ENCODE data around the gene PRC1.
"Not testable (repeated sequence)": the region's sequence is repeated elsewhere in the genome, so short reads cannot be mapped to it uniquely, and the experiment has no call there.

The PRC1 gene

DNA sequence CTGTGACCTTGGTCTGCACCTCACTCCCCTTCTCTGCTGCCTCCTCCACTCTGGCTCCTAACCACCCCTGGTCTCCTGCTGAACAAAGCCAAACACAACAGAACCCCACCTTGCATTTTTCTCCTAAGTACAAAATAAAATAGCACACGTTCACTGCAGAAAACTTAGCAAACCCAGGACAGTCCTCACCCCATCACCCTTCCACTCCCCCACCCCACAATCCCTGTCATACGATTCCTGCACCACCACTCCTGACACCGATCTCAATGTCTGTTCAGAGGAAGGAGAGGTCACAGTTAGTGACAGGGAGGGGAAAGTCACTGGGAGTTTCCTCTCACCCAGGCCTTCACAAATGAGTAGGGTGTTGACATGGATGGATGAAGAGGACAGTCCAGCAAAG is 23.8 kb upstream of the PRC1 start:
- Histone ChIP-seq H3K4me3 (ENCODE audit: low read depth, low read length) (no peak overlapping the region), H3K9ac (ENCODE audit: low read depth, low read length) (no peak overlapping the region), H3K27me3 (ENCODE audit: control insufficient read depth, insufficient read depth, low read length) (no peaks in the 10 kb centered on the region), H3K36me3 (ENCODE audit: control insufficient read depth, insufficient read depth, low read length) (no peaks in the 10 kb centered on the region), H3K4me1 (ENCODE audit: control insufficient read depth, insufficient read depth, low read length) (peaks cover 4% of the 10 kb centered on the region), H3K9me3 (ENCODE audit: control insufficient read depth, insufficient read depth, low read length) (no peaks in the 10 kb centered on the region)

- Histone ChIP-seq H3K36me3 (ENCODE audit: control insufficient read depth, insufficient read depth, low read length) (no peaks in the 10 kb centered on the region), H3K9ac (ENCODE audit: low read depth, low read length) (no peak overlapping the region), H3K9me3 (ENCODE audit: control insufficient read depth, insufficient read depth, low read length) (no peaks in the 10 kb centered on the region), H3K27me3 (ENCODE audit: control insufficient read depth, insufficient read depth, low read length) (no peaks in the 10 kb centered on the region), H3K4me1 (ENCODE audit: control insufficient read depth, insufficient read depth, low read length) (peaks cover 4% of the 10 kb centered on the region), H3K4me3 (ENCODE audit: low read depth, low read length) (no peak overlapping the region)
Measured at GRCh38 chr15:91017716-91018115, 23.4 kb upstream of the PRC1 start.

DNA sequence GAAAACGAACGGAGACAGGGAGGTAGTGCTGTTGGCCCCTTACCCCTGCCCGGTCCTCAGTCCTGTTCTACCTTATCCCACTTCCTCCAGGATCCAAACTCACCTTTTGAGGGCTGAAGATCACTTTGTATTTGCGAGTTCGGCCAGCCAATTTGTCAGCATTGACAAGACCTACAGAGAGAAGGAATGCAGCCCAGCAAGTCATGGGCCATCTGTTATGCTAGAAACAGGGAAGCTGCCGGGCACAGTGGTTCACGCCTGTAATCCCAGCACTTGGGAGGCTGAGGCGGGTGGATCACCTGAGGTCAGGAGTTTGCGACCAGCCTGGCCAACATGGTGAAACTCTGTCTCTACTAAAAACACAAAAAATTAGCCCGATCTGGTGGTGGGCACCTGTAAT is 19.4 kb upstream of the PRC1 start:
- not testable (repeated sequence) for H3K9ac ChIP-seq (ENCODE audit: low read depth, low read length); H3K36me3 ChIP-seq (ENCODE audit: control insufficient read depth, insufficient read depth, low read length); H3K9me3 ChIP-seq (ENCODE audit: control insufficient read depth, insufficient read depth, low read length); H3K4me1 ChIP-seq (ENCODE audit: control insufficient read depth, insufficient read depth, low read length); H3K4me3 ChIP-seq (ENCODE audit: low read depth, low read length); H3K27me3 ChIP-seq (ENCODE audit: control insufficient read depth, insufficient read depth, low read length)

- H3K4me3 ChIP-seq (ENCODE audit: low read depth, low read length) = no peak overlapping the region
- no peak overlapping the region for H3K9ac ChIP-seq (ENCODE audit: low read depth, low read length)
- H3K4me1 ChIP-seq (ENCODE audit: control insufficient read depth, insufficient read depth, low read length) = no peaks in the 10 kb centered on the region
- H3K9me3 ChIP-seq (ENCODE audit: control insufficient read depth, insufficient read depth, low read length) = no peaks in the 10 kb centered on the region
- peaks cover 30% of the 10 kb centered on the region for H3K36me3 ChIP-seq (ENCODE audit: control insufficient read depth, insufficient read depth, low read length)
- no peaks in the 10 kb centered on the region for H3K27me3 ChIP-seq (ENCODE audit: control insufficient read depth, insufficient read depth, low read length)
Measured at GRCh38 chr15:91007266-91007665, 12.9 kb upstream of the PRC1 start.

GRCh38 chr15:91001209-91001608 is 6.9 kb upstream of the PRC1 start:
- no peak overlapping the region for H3K4me3 ChIP-seq (ENCODE audit: low read depth, low read length)
- no peak overlapping the region for H3K9ac ChIP-seq (ENCODE audit: low read depth, low read length)
- no peaks in the 10 kb centered on the region for H3K9me3 ChIP-seq (ENCODE audit: control insufficient read depth, insufficient read depth, low read length)
- H3K4me1 ChIP-seq (ENCODE audit: control insufficient read depth, insufficient read depth, low read length) = no peaks in the 10 kb centered on the region
- peaks cover 30% of the 10 kb centered on the region for H3K36me3 ChIP-seq (ENCODE audit: control insufficient read depth, insufficient read depth, low read length)
- no peaks in the 10 kb centered on the region for H3K27me3 ChIP-seq (ENCODE audit: control insufficient read depth, insufficient read depth, low read length)

DNA sequence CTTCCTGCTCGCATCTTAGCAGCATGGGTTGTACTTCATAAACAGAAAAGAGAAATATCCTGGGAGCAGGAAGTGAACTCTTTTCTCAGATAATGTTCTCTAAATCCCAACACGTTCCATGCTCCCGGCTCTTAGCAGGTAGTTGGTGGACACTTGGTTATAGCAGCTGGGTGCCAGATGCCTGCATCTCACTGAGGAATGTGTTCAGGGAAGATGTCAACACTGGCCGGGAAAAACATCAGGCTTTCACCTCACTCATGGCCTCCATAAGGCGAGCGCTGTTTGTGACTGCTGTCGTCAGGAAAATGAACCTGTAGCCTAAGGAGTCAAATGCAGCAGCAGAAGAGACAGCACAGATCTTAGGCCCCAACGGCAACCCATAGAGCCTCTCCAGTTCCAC is 4.4 kb upstream of the PRC1 start:
- no peaks in the 10 kb centered on the region for H3K4me1 ChIP-seq (ENCODE audit: control insufficient read depth, insufficient read depth, low read length)
- peaks cover 22% of the 10 kb centered on the region for H3K36me3 ChIP-seq (ENCODE audit: control insufficient read depth, insufficient read depth, low read length)
- no peak overlapping the region for H3K9ac ChIP-seq (ENCODE audit: low read depth, low read length)
- no peaks in the 10 kb centered on the region for H3K9me3 ChIP-seq (ENCODE audit: control insufficient read depth, insufficient read depth, low read length)
- H3K4me3 ChIP-seq (ENCODE audit: low read depth, low read length) = no peak overlapping the region
- no peaks in the 10 kb centered on the region for H3K27me3 ChIP-seq (ENCODE audit: control insufficient read depth, insufficient read depth, low read length)

- no peaks in the 10 kb centered on the region for H3K27me3 ChIP-seq (ENCODE audit: control insufficient read depth, insufficient read depth, low read length)
- H3K4me1 ChIP-seq (ENCODE audit: control insufficient read depth, insufficient read depth, low read length) = peaks cover 3% of the 10 kb centered on the region
- no peaks in the 10 kb centered on the region for H3K9me3 ChIP-seq (ENCODE audit: control insufficient read depth, insufficient read depth, low read length)
- H3K9ac ChIP-seq (ENCODE audit: low read depth, low read length) = peak overlapping the region; percentile 95
- peaks cover 10% of the 10 kb centered on the region for H3K36me3 ChIP-seq (ENCODE audit: control insufficient read depth, insufficient read depth, low read length)
- peak overlapping the region; percentile 71 for H3K4me3 ChIP-seq (ENCODE audit: low read depth, low read length)
Measured at GRCh38 chr15:90994059-90994416, 297 bp downstream of the PRC1 start.

DNA sequence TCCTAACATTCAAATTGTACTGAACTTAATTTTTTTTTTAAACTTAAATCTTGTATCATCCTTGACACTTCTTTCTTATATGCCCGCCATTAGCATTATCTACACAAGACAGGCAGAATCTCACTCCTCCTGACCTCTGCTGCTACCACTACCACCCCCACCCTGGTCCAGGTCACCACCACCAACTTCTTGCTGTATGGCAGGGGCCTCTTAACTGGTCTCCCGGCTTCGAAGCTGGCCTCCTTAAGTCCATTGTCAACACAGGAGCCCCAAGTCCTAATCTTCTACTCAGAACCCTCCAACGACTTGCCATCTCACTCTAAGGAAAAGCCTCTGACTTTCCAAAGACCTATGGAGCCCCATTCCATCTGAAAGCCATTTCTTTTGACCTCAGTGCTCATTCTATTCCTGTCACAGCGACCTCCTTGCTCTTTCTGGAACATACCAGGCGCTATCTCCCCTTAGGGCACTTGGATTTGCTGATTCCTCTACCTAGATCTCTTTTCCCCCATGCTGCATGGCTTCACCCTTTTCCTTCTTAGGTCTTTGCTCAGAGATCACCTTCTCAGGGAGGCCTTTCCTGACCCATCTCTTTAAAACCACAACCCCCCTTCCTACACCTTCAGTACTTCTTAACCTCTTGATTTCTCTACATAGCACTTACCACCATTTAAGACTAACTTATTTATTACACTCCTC is 2.6 kb downstream of the PRC1 start:
- H3K27me3 ChIP-seq (ENCODE audit: control insufficient read depth, insufficient read depth, low read length) = no peaks in the 10 kb centered on the region
- no peak overlapping the region for H3K4me3 ChIP-seq (ENCODE audit: low read depth, low read length)
- peaks cover 2% of the 10 kb centered on the region for H3K36me3 ChIP-seq (ENCODE audit: control insufficient read depth, insufficient read depth, low read length)
- no peaks in the 10 kb centered on the region for H3K9me3 ChIP-seq (ENCODE audit: control insufficient read depth, insufficient read depth, low read length)
- peaks cover 3% of the 10 kb centered on the region for H3K4me1 ChIP-seq (ENCODE audit: control insufficient read depth, insufficient read depth, low read length)
- H3K9ac ChIP-seq (ENCODE audit: low read depth, low read length) = no peak overlapping the region

DNA sequence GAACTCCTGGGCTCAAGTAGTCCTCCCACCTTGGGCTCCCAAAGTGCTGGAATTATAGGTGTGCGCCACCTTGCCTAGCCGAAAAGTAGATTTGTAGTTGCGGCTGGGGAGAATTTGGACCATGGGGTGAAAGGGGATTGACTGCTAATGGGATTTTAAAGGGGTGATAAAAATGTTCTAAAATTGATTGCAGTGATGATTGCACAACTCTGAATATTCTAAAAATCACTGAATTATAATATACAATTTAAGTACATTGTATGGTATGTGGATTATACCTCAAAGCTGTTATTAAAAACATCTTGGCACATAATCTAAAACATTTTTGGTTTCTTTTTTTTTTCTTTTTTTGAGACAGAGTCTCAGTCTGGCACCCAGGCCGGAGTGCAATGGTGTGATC is 3.9 kb downstream of the PRC1 start:
- H3K9ac ChIP-seq (ENCODE audit: low read depth, low read length) = no peak overlapping the region
- H3K27me3 ChIP-seq (ENCODE audit: control insufficient read depth, insufficient read depth, low read length) = no peaks in the 10 kb centered on the region
- peaks cover 2% of the 10 kb centered on the region for H3K36me3 ChIP-seq (ENCODE audit: control insufficient read depth, insufficient read depth, low read length)
- peaks cover 3% of the 10 kb centered on the region for H3K4me1 ChIP-seq (ENCODE audit: control insufficient read depth, insufficient read depth, low read length)
- H3K9me3 ChIP-seq (ENCODE audit: control insufficient read depth, insufficient read depth, low read length) = no peaks in the 10 kb centered on the region
- no peak overlapping the region for H3K4me3 ChIP-seq (ENCODE audit: low read depth, low read length)

GRCh38 chr15:90989040-90989768 is 5.1 kb downstream of the PRC1 start:
- Histone ChIP-seq H3K36me3 (ENCODE audit: control insufficient read depth, insufficient read depth, low read length) (peaks cover 2% of the 10 kb centered on the region), H3K4me3 (ENCODE audit: low read depth, low read length) (no peak overlapping the region), H3K4me1 (ENCODE audit: control insufficient read depth, insufficient read depth, low read length) (peaks cover 3% of the 10 kb centered on the region), H3K9me3 (ENCODE audit: control insufficient read depth, insufficient read depth, low read length) (no peaks in the 10 kb centered on the region), H3K9ac (ENCODE audit: low read depth, low read length) (no peak overlapping the region), H3K27me3 (ENCODE audit: control insufficient read depth, insufficient read depth, low read length) (no peaks in the 10 kb centered on the region)

DNA sequence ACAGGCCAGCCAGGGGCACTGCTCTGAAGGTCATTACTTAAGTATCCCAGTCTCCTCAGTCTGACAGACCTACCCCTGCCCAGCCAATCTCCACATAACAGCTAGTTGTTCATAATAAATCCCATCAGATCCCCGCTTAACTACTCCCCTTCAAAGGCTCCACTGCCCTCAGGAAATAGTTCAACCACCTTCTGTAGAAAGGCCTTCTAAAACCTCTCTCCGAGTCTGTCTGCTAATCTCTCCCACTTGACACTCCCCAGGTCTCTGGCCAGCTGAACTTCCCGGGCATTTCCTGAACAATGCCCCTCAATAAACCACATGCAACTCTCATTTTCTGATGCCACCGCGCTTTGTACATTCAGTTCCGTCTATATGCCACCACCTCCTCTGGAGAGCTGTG is 6.0 kb downstream of the PRC1 start:
- H3K4me1 ChIP-seq (ENCODE audit: control insufficient read depth, insufficient read depth, low read length) = peaks cover 3% of the 10 kb centered on the region
- H3K9me3 ChIP-seq (ENCODE audit: control insufficient read depth, insufficient read depth, low read length) = no peaks in the 10 kb centered on the region
- no peaks in the 10 kb centered on the region for H3K27me3 ChIP-seq (ENCODE audit: control insufficient read depth, insufficient read depth, low read length)
- no peak overlapping the region for H3K4me3 ChIP-seq (ENCODE audit: low read depth, low read length)
- H3K9ac ChIP-seq (ENCODE audit: low read depth, low read length) = peak overlapping the region; percentile 18
- peaks cover 8% of the 10 kb centered on the region for H3K36me3 ChIP-seq (ENCODE audit: control insufficient read depth, insufficient read depth, low read length)

GRCh38 chr15:90987561-90988141 is 6.7 kb downstream of the PRC1 start:
- no peak overlapping the region for H3K9ac ChIP-seq (ENCODE audit: low read depth, low read length)
- no peak overlapping the region for H3K4me3 ChIP-seq (ENCODE audit: low read depth, low read length)
- H3K9me3 ChIP-seq (ENCODE audit: control insufficient read depth, insufficient read depth, low read length) = no peaks in the 10 kb centered on the region
- H3K27me3 ChIP-seq (ENCODE audit: control insufficient read depth, insufficient read depth, low read length) = no peaks in the 10 kb centered on the region
- H3K36me3 ChIP-seq (ENCODE audit: control insufficient read depth, insufficient read depth, low read length) = peaks cover 9% of the 10 kb centered on the region
- peaks cover 3% of the 10 kb centered on the region for H3K4me1 ChIP-seq (ENCODE audit: control insufficient read depth, insufficient read depth, low read length)

All from iPS-15b (cell line).